AG08396 (cell line): ENCODE results near the gene SMIM27.

Experiments
- DNase-seq: peaks from one replicate; pipeline ENCODE4 v3.0.0; 2012; ENCODE audit warnings: low spot score, mixed read lengths

Gene SMIM27

DNA sequence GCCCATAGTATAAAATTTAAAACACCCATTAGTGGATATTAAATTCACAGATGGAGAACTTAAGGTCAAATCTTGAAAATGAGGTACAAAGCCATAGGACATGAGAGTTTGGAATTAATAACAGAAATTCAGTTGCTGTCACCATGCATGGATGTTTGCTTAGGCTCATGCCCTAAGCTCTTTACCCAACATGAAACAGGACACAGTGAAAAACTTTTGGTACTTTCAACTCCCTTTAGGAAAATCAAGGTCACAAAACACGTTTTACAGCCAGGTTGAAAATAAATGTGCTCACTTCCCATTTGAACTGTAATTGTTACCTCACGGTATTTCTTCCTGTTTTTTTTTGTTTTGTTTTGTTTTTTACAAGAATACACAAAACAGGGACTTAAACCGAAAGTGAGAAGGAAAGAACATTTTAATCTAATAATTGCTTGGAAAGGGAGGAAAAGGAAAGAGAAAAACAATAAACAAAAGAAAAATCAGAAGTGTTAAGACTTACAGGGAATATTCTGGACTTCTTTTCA lies 6.3 kb downstream of the SMIM27 start:
- DNase-seq, result no peak

GRCh38 chr9:32565967-32566366 lies 13.8 kb downstream of the SMIM27 start:
- DNase-seq, result no peak

- DNase-seq, result no peak
These were observed 14.6 kb downstream of the SMIM27 start for GRCh38 chr9:32566770-32567169.

- no peak for DNase-seq
These were observed 18.1 kb downstream of the SMIM27 start for GRCh38 chr9:32570262-32570661.

DNA sequence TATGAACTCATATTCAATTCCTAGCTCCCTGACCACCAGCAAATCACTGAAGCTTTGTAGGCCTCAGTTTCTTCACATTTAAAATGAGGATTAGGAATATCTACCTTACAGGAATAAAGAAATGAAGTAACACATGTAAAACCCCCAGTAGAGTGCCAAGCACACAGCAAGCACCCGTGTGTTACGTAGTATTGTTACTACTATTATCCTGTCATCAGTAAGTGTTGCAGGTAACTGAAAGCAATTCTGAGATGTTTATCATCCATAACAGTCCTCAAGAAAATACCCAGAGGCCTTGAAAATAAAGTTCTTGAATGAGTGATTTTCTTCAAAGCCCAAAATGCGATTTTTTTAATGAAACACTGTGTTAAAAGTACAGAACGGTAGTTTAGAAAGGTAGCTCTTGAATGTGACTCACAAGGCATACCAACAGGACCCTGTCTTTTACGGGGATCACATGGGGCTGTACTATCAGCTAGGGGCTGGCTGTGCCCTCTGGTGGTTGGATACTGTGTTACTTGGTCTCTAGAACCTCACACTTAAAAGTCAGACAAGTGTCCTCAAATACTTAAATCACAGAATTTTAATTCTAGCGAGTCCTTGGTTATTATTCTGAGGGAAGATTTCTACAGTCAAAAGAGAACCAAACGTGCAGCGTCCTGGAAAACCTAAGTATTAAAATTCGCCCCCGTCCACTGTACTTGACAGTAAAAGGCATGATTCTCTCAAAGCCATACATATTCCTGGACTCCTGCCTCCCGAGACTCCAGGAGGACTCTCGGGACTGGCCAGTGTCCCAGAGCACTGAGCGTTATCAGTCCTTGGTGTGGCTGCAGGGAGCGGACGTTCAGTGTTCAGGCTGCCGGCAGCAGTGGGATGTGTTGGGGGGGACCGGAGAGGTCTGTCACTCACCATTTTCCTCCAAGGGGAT lies 20.1 kb downstream of the SMIM27 start:
- peak; percentile 79 for DNase-seq

DNA sequence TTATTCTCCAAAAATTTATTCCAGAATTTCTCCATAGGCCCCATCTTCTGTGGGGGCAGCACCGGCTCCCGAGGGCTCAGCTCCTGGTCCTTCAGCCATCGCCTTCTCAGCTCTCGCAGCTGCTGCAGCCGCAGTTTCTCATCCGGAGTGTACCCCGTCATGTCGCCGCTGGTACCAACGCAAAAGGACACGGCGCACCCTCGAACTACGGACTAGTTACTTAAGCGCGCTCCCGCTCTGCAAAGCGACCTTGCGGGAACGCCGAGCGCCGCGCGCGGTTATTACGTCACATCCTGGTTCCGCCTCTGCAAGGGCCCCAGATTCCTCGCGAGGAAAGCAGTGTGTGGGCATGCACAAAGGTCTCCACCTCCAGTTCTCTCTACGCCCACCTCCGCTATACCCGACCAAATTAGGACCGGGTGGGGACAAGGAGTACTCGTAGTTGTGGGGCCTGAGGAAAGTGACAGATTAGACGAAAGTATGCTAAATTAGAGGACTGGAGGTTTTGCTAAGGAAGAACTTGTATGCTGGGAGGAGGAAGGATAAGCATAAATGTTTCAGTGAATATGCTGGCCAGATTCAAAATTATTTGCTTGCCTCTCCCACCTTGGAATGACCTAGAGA lies 20.9 kb downstream of the SMIM27 start, which contains the start of gene NDUFB6:
NDUFB6 (minus strand) TSS at position 260 of the 624 bp plus-strand sequence; CDS start at position 161, 99 bp downstream.
- DNase-seq, result peak; percentile 91

GRCh38 chr9:32573821-32574220 lies 21.7 kb downstream of the SMIM27 start:
- no peak for DNase-seq

- DNase-seq, result no peak
These were observed 22.7 kb downstream of the SMIM27 start for GRCh38 chr9:32574858-32575257.

- no peak for DNase-seq
These were observed 25.2 kb downstream of the SMIM27 start for GRCh38 chr9:32577316-32577715.

DNA sequence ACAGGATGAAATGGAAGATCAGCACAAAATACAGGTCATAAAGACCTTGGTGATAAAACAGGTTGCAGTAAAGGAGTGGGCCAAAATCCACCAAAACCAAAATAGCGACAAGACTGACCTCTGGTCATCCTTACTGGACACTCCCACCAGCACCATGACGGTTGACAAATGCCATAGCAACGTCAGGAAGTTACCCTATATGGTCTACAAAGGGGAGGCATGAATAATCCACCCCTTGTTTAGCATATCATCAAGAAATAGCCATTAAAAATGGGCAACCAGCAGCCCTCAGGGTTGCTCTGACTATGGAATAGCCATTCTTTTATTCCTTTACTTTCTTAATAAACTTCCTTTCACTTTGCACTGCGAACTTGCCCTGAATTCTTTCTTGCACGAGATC lies 26.8 kb downstream of the SMIM27 start:
- DNase-seq, result no peak

- DNase-seq, result peak; percentile 54
These were observed 27.7 kb downstream of the SMIM27 start for GRCh38 chr9:32579706-32580331.

- DNase-seq, result no peak
These were observed 28.6 kb downstream of the SMIM27 start for GRCh38 chr9:32580631-32581300.

DNA sequence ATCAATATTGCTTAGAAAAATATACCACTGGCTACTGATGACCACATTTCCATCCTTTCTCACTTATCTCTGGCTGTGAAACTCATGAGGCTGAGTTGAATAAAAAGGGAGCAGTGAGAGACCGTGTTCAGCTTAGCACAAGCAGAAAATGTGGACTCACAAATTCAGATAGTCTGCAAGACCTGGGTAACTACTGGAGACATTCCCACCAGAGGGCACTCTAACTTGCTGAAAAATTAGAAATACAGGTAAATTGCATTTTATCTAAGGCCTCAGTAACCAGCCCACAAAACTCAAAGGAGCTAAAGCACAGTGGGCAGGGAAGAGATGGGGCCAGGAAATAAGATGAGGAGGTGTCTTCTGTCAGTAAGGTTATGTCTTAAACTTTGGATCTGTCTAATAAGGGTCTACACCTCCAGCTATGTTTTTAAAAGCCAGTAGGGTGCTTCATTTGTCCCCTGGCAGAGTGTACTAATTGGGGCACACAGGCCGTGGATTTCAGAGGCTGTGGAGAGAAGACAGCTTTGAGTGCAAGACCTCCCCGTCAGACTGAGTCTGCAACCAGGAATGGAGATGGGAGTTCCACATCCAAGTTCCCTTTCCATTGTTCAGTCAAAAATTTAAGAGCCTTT lies 29.5 kb downstream of the SMIM27 start:
- DNase-seq, result peak; percentile 39

DNA sequence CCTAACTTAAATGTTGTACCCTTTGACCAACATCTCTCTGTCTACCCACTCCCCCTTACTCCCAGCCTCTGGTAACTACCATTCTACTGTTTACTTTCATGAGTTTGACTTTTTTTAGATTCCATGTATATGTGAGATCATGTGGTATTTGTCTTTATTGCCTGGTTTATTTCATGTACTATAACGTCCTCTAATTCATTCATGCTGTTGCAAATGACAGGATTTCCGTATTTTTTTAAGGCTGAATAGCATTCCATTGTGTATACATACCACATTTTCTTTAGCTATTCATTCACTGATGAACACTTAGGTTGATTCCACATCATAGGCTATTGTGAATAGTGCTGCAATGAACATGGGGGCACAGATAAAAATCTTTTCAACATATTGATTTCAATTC lies 32.7 kb downstream of the SMIM27 start:
- no peak for DNase-seq

DNA sequence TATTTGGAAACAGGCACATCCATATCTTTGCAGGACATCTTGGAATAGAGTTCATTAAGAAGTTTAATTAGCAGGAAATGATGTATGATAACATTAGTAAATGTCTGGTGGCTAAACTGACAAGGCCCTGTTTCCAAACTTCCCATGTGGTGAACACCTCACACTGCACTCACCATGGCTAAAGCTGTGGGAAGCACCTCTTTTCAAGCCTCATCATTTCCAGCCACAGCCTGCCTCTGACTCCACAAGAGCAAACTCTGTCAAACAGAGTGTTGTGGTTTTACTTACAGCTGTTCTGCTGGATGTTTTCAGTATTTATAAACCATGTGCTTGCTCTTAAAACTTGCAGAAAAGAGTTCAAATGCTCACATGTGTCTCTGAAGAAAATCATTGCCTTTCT lies 35.8 kb downstream of the SMIM27 start:
- DNase-seq, result peak; percentile 21

DNA sequence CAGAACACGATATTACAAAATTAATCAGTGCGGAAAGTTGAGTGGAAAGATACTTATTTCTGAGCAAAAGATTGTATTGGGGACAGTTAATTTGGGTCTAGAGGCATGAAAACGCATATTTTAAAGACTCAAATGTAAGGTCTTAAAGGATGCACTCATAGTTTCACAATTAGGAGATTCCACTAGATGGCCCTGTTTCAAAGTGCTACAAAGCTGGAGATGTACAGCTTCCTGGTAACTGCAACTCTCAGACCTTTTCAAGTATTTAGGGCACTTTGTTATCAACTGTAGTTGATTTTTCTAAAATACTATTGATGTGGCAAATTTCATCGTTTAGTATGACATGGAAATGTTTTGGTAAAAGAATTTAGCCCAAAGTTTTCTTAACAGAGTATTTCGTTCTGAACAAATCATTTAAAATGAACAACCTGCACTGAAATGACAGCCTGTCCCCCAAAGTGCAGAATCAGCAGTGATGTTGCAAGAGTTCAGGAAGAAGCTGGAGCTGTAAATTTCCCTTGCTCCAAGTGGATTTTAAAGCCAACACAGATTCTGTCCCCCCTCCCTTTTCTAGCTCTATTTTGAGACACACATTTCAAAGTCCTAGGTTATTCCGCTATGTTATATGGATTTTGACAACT lies 37.1 kb downstream of the SMIM27 start:
- DNase-seq, result peak; percentile 50

DNA sequence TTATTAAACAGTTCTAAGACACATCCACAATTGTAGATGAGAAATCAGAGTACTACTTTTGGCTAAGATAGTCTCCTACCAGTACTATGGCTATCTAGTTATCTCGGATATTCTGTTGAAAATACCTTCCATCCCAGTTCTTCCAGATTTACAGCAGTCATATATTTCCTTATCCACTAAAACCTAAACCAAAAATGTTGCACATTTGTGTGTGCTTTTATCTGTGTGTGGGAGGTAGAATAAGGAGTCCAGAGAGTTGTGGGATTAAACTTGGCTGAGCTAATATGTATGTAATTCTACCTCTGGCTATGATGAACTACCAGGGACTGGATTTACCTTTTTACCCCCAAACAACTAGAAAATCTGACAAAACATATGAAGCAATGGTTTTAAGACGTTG lies 38.3 kb downstream of the SMIM27 start:
- DNase-seq, result no peak

GRCh38 chr9:32590898-32591297 lies 38.8 kb downstream of the SMIM27 start:
- no peak for DNase-seq

DNA sequence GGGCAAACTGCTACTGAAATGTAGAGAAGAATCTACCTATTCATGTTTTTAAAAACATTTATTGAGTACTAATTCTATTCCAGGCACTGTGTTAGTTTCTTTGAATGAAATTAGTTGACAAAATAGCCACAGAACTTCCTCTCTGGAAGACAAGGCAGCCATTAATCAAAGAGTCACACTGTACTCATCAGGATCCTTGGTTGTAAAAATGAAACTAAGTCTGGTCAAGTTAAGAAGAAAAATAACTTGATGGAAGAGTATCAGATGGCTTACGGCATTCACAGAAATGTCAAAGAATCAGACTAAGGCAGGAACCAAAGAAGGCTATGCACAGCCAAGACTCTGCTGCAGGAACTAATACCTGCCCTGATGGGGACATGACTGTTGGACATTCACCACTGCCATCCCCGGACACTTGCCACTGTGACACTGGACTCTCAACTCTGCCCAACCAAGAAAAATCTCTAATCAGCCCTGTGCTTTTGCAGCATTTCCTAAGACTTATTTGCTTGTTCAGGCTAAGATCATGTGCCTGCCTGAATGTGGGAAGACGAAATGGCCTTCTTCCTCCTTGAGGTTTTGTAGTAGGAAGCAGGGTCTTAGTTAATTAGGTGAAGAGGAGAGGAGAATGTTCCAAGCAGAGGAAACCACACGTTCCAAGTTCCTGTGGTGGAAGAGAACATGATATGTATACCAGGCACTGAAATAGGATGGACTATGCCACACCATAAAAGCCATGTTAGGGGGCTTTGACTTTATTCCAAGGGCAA lies 44.2 kb downstream of the SMIM27 start:
- no peak for DNase-seq

DNA sequence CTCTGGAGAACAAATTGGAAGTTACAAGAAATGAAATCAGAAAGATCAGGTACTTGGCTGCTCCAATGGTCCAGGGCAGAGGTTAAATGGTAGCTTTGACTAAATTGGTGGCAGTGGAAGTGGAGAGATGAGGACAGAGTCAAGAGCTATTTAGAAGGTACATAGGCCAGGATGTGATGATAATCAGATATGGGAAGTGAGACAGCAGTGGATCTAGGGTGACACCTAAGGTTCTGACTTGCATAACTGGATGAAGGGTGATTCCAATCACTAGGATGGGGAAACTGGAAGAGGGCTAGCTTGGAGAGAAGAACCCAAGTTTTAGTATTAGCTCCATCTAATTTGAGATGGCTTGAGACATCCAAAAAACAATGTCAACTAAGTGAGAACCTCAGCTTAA lies 44.8 kb downstream of the SMIM27 start:
- no peak for DNase-seq
